NCI-H2227 treated with DMSO at 0.1 percent for 48 hours (cell line): Measurements from ENCODE around the gene PLXNB3.

Experiments
- DNase-seq: peaks from one replicate; lab custom pipeline; 2025; lab: John Stamatoyannopoulos, UW

PLXNB3 gene

GRCh38 chrX:153774576-153775292 lies 10.7 kb downstream of the PLXNB3 start:
- no peak for DNase-seq

DNA sequence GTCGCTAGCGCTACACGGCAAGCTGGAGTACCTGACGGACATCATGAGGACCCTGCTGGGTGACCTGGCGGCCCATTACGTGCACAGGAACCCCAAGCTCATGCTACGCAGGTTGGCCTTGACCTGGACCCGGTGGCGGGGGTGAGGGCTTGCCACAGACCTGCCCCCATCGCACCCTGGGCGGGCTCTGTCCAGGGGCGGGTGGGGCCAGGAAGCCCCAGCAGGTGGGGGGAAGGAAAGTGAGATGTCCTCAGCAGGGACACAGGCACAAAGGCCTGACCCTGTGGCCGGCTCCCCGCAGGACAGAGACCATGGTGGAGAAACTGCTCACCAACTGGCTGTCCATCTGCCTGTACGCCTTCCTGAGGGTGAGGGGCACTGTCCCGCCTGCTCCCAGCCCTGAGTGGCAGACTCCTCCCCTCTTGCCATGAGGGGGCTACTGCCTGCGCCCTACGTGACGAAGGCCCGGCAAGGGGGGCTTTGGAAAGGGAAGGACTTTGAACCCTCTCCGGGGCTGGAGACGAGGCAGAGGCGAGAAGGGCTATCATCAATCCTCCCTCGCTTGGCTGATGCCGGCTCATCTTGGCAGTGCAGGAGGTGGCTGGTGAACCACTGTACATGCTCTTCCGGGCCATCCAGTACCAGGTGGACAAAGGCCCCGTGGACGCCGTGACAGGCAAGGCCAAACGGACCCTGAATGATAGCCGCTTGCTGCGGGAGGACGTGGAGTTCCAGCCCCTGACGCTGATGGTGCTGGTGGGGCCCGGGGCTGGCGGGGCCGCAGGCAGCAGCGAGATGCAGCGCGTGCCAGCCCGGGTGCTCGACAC lies 11.5 kb downstream of the PLXNB3 start:
- no peak for DNase-seq

DNA sequence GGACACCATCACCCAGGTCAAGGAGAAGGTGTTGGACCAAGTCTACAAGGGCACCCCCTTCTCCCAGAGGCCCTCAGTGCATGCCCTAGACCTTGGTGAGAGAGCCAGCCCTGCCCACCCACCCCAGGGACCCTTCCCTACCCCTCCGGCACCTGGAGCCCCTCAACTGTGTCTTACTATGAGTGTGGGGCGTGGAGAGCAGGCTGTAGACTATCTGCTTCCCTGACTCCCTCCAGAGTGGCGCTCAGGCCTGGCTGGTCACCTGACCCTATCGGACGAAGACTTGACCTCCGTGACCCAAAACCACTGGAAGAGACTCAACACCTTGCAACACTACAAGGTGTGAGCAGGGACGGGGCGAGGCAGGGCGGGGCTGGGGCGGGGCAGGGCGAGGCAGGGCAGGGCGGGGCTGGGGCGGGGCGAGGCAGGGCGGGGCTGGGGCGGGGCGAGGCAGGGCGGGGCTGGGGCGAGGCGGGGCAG lies 12.1 kb downstream of the PLXNB3 start:
- DNase-seq, result no peak

- DNase-seq, result no peak
Observed at GRCh38 chrX:153776611-153777045, 12.6 kb downstream of the PLXNB3 start.

DNA sequence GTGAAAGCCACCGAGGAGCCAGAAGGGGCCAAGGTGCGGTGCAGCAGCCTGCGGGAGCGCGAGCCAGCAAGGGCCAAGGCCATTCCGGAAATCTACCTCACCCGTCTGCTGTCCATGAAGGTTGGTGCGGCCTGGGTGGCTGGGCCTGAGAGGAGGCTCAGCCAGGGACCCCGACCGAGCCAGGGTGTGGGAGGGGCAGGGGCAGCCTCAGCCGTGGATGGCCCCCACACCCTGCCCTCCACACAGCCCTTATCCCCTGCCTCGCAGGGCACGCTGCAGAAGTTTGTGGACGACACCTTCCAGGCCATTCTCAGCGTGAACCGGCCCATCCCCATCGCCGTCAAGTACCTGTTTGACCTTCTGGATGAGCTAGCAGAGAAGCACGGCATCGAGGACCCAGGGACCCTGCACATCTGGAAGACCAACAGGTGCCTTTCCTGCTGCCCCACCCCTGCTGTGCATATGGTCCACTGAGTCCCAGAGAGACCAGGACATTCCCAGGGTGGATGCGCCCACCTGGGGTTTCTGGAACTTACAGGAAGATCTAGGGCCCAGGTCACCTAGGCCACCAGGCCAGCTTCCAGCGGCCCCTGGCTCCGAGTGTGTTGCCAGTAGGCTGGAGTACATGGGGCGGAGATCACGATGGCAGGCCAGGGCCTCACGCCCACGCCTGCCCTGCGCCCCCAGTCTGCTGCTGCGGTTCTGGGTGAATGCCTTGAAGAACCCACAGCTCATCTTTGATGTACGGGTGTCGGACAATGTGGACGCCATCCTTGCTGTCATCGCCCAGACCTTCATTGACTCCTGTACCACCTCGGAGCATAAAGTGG lies 13.4 kb downstream of the PLXNB3 start:
- no peak for DNase-seq

GRCh38 chrX:153778181-153778580 lies 14.1 kb downstream of the PLXNB3 start:
- no peak for DNase-seq

GRCh38 chrX:153778684-153779101 lies 14.6 kb downstream of the PLXNB3 start:
- no peak for DNase-seq

DNA sequence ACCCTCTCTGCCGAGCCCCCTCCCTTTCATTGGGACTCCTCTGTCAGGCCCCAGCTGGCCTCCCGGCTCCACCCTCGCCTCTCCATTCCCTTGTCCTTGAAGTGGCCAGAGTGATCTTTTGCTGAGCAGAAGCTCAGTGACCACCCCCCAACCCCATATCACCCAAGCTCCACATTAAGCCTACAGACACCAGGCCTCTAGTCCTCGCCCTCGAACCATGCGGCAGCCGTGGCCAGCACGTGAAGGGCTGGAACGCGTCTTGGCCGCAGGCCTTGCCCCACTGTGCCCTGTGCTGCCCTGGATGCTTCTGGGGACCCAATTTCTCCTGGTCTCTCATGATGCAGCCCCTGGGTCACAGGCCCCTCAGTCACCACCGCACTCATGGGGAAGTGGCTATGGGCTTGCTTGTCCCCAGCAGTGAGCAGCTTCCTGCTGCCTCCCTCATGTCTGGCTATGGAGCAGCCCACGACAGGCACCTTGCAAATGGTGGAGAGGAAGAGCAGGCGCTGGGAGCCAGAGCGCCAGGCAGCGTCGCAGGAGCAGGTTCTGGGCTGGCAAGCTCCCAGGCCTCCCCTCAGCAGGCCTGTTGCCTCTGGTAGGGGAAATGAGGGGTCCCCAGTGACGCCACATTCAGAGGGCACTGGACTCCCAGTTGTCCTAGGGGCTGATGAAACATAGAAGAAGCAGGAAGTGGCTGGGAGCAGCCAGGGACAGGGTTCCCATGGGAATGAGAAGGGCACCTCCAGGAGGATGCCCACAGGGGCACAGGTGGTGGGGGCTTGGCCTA lies 16.0 kb downstream of the PLXNB3 start:
- DNase-seq, result no peak

DNA sequence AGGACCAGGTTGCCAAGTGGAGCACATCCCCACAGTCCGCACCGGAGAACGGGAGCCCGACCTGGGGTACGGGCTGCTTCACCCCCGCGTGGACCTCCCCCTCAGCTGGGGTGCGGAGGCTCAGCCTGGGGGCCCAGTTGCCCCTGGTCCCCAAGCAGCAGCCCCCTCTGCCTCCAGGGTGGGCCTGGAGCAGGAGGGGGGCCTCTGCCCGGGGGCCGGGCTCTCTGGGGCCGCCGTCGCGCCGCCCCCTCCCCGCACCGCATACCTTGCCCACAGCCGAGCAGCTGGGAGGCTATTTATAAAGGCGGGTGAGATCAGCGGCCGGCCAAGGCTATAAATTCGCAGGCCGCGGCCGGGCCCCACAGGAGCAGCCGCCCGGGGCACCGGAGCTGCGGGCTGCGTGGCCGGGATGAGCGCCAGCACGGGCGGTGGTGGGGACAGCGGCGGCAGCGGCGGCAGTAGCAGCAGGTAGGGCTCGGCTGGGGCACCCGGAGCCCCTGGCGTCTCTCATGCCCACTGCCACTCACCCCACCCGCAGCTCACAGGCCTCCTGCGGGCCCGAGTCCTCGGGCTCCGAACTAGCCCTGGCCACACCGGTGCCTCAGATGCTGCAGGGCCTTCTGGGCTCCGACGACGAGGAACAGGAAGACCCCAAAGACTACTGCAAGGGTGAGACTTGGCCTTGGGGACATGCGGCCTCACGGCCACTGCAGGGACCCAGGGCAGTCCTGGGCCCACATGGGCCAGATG lies 16.8 kb downstream of the PLXNB3 start, which contains the start of gene SRPK3:
TSS of gene SRPK3 (plus strand) at position 364 of the 750 bp plus-strand sequence. CDS start at position 410, 46 bp downstream.
- DNase-seq, result no peak

DNA sequence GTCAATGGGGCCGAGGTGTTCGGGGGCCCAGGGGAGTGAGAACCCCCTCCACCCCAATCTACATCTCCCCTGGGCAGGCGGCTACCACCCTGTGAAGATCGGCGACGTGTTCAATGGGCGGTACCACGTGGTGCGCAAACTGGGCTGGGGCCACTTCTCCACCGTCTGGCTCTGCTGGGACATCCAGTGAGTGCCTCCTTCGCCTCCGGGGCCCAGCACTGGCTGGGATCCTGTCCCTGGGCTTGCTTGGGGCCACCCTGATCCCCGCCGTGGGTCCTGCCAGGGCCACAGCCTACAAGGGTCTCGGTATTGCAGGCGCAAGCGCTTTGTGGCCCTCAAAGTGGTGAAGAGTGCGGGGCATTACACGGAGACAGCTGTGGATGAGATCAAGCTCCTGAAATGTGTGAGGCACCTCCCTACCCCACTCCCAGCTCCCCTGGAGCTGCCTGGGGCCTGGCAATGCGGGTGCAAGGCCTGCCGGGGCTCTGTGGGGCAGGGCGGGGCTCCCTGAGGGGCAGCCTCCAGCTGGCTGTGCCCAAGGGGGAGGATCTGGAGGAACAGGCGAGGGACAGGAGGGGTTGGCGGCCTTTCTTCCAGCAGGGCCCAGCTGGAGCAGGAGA lies 17.5 kb downstream of the PLXNB3 start:
- DNase-seq, result no peak

GRCh38 chrX:153782313-153782712 lies 18.3 kb downstream of the PLXNB3 start:
- DNase-seq, result no peak

GRCh38 chrX:153782871-153783270 lies 18.8 kb downstream of the PLXNB3 start:
- DNase-seq, result no peak

- no peak for DNase-seq
Observed at GRCh38 chrX:153783378-153784013, 19.4 kb downstream of the PLXNB3 start.

- no peak for DNase-seq
Observed at GRCh38 chrX:153784325-153784967, 20.4 kb downstream of the PLXNB3 start.

GRCh38 chrX:153786669-153787068 lies 22.6 kb downstream of the PLXNB3 start:
- DNase-seq, result no peak

- no peak for DNase-seq
Observed at GRCh38 chrX:153789654-153790053, 25.6 kb downstream of the PLXNB3 start.

GRCh38 chrX:153791104-153791852 lies 27.2 kb downstream of the PLXNB3 start:
- DNase-seq, result no peak

- DNase-seq, result no peak
Observed at GRCh38 chrX:153792368-153792767, 28.3 kb downstream of the PLXNB3 start.
